DMS79 treated with DMSO at 0.1 percent for 48 hours (cell line): ENCODE measurements around the gene AKR1B15.

ENCODE experiments used
- DNase-seq: peaks from one replicate; lab custom pipeline; 2025; lab: John Stamatoyannopoulos, UW

The AKR1B15 gene

GRCh38 chr7:134618756-134619530, 70.0 kb downstream of the AKR1B15 start:
- DNase-seq = no peak

- DNase-seq = peak; percentile 5
Observed at GRCh38 chr7:134619627-134620331, 70.9 kb downstream of the AKR1B15 start.

GRCh38 chr7:134622303-134622995, 73.5 kb downstream of the AKR1B15 start:
- DNase-seq = no peak

- no peak for DNase-seq
Observed at GRCh38 chr7:134623193-134623592, 74.3 kb downstream of the AKR1B15 start.

- DNase-seq = no peak
Observed at GRCh38 chr7:134625550-134625949, 76.6 kb downstream of the AKR1B15 start.

- DNase-seq = no peak
Observed at GRCh38 chr7:134627109-134627774, 78.3 kb downstream of the AKR1B15 start.

GRCh38 chr7:134627775-134628153, 78.9 kb downstream of the AKR1B15 start:
- no peak for DNase-seq

- DNase-seq = no peak
Observed at GRCh38 chr7:134629445-134629844, 80.5 kb downstream of the AKR1B15 start.
